Measurements from ENCODE around the gene NT5DC1.

Gene NT5DC1

GRCh38 chr6:116180375-116180774 is 79.7 kb downstream of the NT5DC1 start:
- H3K9ac ChIP-seq (ENCODE audit: low read length in 5 of 5) = no peak overlapping the region
- no peaks in the 10 kb centered on the region for H3K4me1 ChIP-seq (ENCODE audit: control insufficient read depth in 5 of 5, insufficient read depth in 5 of 5, low read length in 5 of 5)
- H3K27me3 ChIP-seq (ENCODE audit: control insufficient read depth in 5 of 5, insufficient read depth in 4 of 5, low read length in 5 of 5) = no peaks in the 10 kb centered on the region
- no peaks in the 10 kb centered on the region for H3K36me3 ChIP-seq (ENCODE audit: control insufficient read depth in 5 of 5, insufficient read depth in 5 of 5, low read length in 5 of 5)
- H3K4me3 ChIP-seq (ENCODE audit: low read depth in 1 of 5, low read length in 5 of 5) = no peak overlapping the region
- H3K27ac ChIP-seq (ENCODE audit: low read depth, low read length) = no peak overlapping the region
- H3K9me3 ChIP-seq (ENCODE audit: control insufficient read depth in 5 of 5, low read length in 5 of 5) = peaks cover 5 to 14% (median 13%) of the 10 kb centered on the region in 5 donors

DNA sequence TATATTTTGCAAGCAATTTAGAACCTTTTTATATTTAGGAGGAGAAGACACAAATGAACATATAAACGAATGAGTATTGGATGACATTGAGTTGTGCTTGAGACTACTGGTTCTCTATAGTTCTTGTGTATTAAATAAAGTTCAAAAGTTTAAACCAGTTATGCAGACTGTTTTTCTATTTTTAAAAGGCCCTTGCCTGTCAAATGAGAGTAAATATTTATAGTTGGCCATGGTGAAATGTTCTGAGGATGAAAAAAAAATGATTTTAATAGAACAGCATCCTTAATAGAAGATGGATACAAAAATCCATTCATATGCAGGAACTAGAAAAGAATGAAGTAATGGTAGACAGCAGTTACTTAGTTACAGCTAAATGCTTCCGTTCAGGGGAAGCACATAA is 88.8 kb downstream of the NT5DC1 start:
- Histone ChIP-seq H3K4me1 (ENCODE audit: control insufficient read depth in 5 of 5, insufficient read depth in 5 of 5, low read length in 5 of 5) (no peaks in the 10 kb centered on the region), H3K27me3 (ENCODE audit: control insufficient read depth in 5 of 5, insufficient read depth in 4 of 5, low read length in 5 of 5) (no peaks in the 10 kb centered on the region), H3K4me3 (ENCODE audit: low read depth in 1 of 5, low read length in 5 of 5) (no peak overlapping the region), H3K9ac (ENCODE audit: low read length in 5 of 5) (no peak overlapping the region), H3K36me3 (ENCODE audit: control insufficient read depth in 5 of 5, insufficient read depth in 5 of 5, low read length in 5 of 5) (peaks cover 0 to 4% (median 0%) of the 10 kb centered on the region in 5 donors), H3K9me3 (ENCODE audit: control insufficient read depth in 5 of 5, low read length in 5 of 5) (no peaks in the 10 kb centered on the region), H3K27ac (ENCODE audit: low read depth, low read length) (no peak overlapping the region)

GRCh38 chr6:116190550-116190949 is 89.9 kb downstream of the NT5DC1 start:
- Histone ChIP-seq H3K36me3 (ENCODE audit: control insufficient read depth in 5 of 5, insufficient read depth in 5 of 5, low read length in 5 of 5) (peaks cover 0 to 4% (median 0%) of the 10 kb centered on the region in 5 donors), H3K27ac (ENCODE audit: low read depth, low read length) (no peak overlapping the region), H3K4me3 (ENCODE audit: low read depth in 1 of 5, low read length in 5 of 5) (no peak overlapping the region), H3K27me3 (ENCODE audit: control insufficient read depth in 5 of 5, insufficient read depth in 4 of 5, low read length in 5 of 5) (no peaks in the 10 kb centered on the region), H3K9me3 (ENCODE audit: control insufficient read depth in 5 of 5, low read length in 5 of 5) (no peaks in the 10 kb centered on the region), H3K4me1 (ENCODE audit: control insufficient read depth in 5 of 5, insufficient read depth in 5 of 5, low read length in 5 of 5) (no peaks in the 10 kb centered on the region), H3K9ac (ENCODE audit: low read length in 5 of 5) (no peak overlapping the region)

DNA sequence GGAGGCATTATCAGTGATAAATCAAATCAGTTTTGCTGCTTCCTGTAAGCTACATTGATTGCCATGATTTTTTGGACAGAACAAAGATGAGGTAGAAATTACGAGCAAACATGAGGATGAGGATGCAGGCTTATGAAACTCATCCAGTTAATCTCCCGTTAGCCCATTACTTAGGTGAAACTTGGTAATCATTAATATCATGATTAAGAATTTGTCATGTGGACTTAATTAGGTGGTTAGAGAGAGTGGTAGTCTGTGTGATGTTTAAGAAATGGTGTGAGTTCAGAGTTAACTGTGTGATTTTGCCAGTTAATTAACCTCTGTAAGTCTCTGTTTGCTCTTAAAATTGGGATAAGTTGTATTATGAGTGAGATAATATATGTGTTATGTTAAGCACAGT is 91.2 kb downstream of the NT5DC1 start:
- Histone ChIP-seq H3K27me3 (ENCODE audit: control insufficient read depth in 5 of 5, insufficient read depth in 4 of 5, low read length in 5 of 5) (no peaks in the 10 kb centered on the region), H3K9me3 (ENCODE audit: control insufficient read depth in 5 of 5, low read length in 5 of 5) (no peaks in the 10 kb centered on the region), H3K27ac (ENCODE audit: low read depth, low read length) (no peak overlapping the region)

GRCh38 chr6:116192786-116193185 is 92.1 kb downstream of the NT5DC1 start:
- no peak overlapping the region for H3K9ac ChIP-seq (ENCODE audit: low read length in 5 of 5)
- H3K4me3 ChIP-seq (ENCODE audit: low read depth in 1 of 5, low read length in 5 of 5) = no peak overlapping the region
- no peaks in the 10 kb centered on the region for H3K4me1 ChIP-seq (ENCODE audit: control insufficient read depth in 5 of 5, insufficient read depth in 5 of 5, low read length in 5 of 5)
- H3K36me3 ChIP-seq (ENCODE audit: control insufficient read depth in 5 of 5, insufficient read depth in 5 of 5, low read length in 5 of 5) = peaks cover 0 to 4% (median 0%) of the 10 kb centered on the region in 5 donors
- no peaks in the 10 kb centered on the region for H3K27me3 ChIP-seq (ENCODE audit: control insufficient read depth in 5 of 5, insufficient read depth in 4 of 5, low read length in 5 of 5)
- H3K27ac ChIP-seq (ENCODE audit: low read depth, low read length) = no peak overlapping the region
- H3K9me3 ChIP-seq (ENCODE audit: control insufficient read depth in 5 of 5, low read length in 5 of 5) = no peaks in the 10 kb centered on the region

More for the DNA sequence above, 91.2 kb downstream of the NT5DC1 start:
- no peak overlapping the region for H3K9ac ChIP-seq (ENCODE audit: low read length in 5 of 5)
- peaks cover 0 to 4% (median 0%) of the 10 kb centered on the region in 5 donors for H3K36me3 ChIP-seq (ENCODE audit: control insufficient read depth in 5 of 5, insufficient read depth in 5 of 5, low read length in 5 of 5)
- H3K4me1 ChIP-seq (ENCODE audit: control insufficient read depth in 5 of 5, insufficient read depth in 5 of 5, low read length in 5 of 5) = no peaks in the 10 kb centered on the region
- no peak overlapping the region for H3K4me3 ChIP-seq (ENCODE audit: low read depth in 1 of 5, low read length in 5 of 5)

DNA sequence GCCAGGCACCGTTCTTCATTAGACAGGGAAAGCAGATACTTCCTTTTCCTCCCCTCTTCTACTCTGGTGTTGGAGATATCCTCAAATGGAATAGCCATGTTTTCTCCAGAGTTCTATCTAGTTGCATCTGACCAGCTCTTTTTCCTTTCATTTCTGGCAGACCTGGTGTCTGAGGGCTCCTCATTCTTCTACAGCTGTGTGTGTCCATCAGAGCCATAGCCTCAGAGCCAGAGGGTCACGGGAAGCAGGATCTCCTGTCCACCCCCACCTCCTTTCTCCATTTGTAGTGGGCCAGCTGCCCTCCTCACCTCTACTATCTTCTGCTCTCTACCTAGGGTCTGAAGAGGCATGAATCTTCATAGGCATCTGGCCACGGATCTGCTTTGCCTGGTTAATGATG is 96.2 kb downstream of the NT5DC1 start:
- H3K9me3 ChIP-seq (ENCODE audit: control insufficient read depth in 5 of 5, low read length in 5 of 5) = no peaks in the 10 kb centered on the region
- no peak overlapping the region for H3K9ac ChIP-seq (ENCODE audit: low read length in 5 of 5)
- no peaks in the 10 kb centered on the region for H3K4me1 ChIP-seq (ENCODE audit: control insufficient read depth in 5 of 5, insufficient read depth in 5 of 5, low read length in 5 of 5)
- no peaks in the 10 kb centered on the region for H3K27me3 ChIP-seq (ENCODE audit: control insufficient read depth in 5 of 5, insufficient read depth in 4 of 5, low read length in 5 of 5)
- peaks cover 0 to 6% (median 0%) of the 10 kb centered on the region in 5 donors for H3K36me3 ChIP-seq (ENCODE audit: control insufficient read depth in 5 of 5, insufficient read depth in 5 of 5, low read length in 5 of 5)
- no peak overlapping the region for H3K4me3 ChIP-seq (ENCODE audit: low read depth in 1 of 5, low read length in 5 of 5)
- no peak overlapping the region for H3K27ac ChIP-seq (ENCODE audit: low read depth, low read length)

- Histone ChIP-seq H3K27ac (ENCODE audit: low read depth, low read length) (no peak overlapping the region), H3K9me3 (ENCODE audit: control insufficient read depth in 5 of 5, low read length in 5 of 5) (no peaks in the 10 kb centered on the region), H3K4me3 (ENCODE audit: low read depth in 1 of 5, low read length in 5 of 5) (no peak overlapping the region), H3K9ac (ENCODE audit: low read length in 5 of 5) (no peak overlapping the region), H3K27me3 (ENCODE audit: control insufficient read depth in 5 of 5, insufficient read depth in 4 of 5, low read length in 5 of 5) (no peaks in the 10 kb centered on the region), H3K4me1 (ENCODE audit: control insufficient read depth in 5 of 5, insufficient read depth in 5 of 5, low read length in 5 of 5) (no peaks in the 10 kb centered on the region), H3K36me3 (ENCODE audit: control insufficient read depth in 5 of 5, insufficient read depth in 5 of 5, low read length in 5 of 5) (peaks cover 0 to 6% (median 0%) of the 10 kb centered on the region in 5 donors)
These were observed 100.1 kb downstream of the NT5DC1 start for GRCh38 chr6:116200619-116201249.

DNA sequence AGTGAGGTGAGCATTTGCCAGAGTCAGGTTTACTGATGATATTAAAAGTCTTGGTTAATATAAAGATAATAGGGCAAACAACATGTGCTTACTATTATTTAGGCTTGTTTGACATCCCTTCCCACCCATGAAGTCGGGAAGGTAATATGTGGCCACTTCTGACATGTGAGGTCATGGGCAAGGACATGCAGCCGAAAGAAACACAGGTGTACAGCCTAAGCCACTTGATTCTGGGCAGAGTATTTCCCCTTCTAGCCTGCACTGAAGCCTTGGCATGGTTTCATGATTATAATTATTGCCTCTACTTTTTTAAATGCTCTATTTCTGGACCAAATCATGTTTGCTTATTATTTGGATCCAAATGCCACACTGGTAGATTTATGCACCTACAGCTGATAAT is 100.9 kb downstream of the NT5DC1 start:
- H3K9me3 ChIP-seq (ENCODE audit: control insufficient read depth in 5 of 5, low read length in 5 of 5) = no peaks in the 10 kb centered on the region
- no peak overlapping the region for H3K4me3 ChIP-seq (ENCODE audit: low read depth in 1 of 5, low read length in 5 of 5)
- no peak overlapping the region for H3K27ac ChIP-seq (ENCODE audit: low read depth, low read length)
- H3K36me3 ChIP-seq (ENCODE audit: control insufficient read depth in 5 of 5, insufficient read depth in 5 of 5, low read length in 5 of 5) = peaks cover 0 to 9% (median 0%) of the 10 kb centered on the region in 5 donors
- no peaks in the 10 kb centered on the region for H3K4me1 ChIP-seq (ENCODE audit: control insufficient read depth in 5 of 5, insufficient read depth in 5 of 5, low read length in 5 of 5)
- no peak overlapping the region for H3K9ac ChIP-seq (ENCODE audit: low read length in 5 of 5)
- no peaks in the 10 kb centered on the region for H3K27me3 ChIP-seq (ENCODE audit: control insufficient read depth in 5 of 5, insufficient read depth in 4 of 5, low read length in 5 of 5)

- no peaks in the 10 kb centered on the region for H3K9me3 ChIP-seq (ENCODE audit: control insufficient read depth in 5 of 5, low read length in 5 of 5)
- no peak overlapping the region for H3K4me3 ChIP-seq (ENCODE audit: low read depth in 1 of 5, low read length in 5 of 5)
- H3K36me3 ChIP-seq (ENCODE audit: control insufficient read depth in 5 of 5, insufficient read depth in 5 of 5, low read length in 5 of 5) = peaks cover 0 to 4% (median 0%) of the 10 kb centered on the region in 5 donors
- no peaks in the 10 kb centered on the region for H3K27me3 ChIP-seq (ENCODE audit: control insufficient read depth in 5 of 5, insufficient read depth in 4 of 5, low read length in 5 of 5)
- no peak overlapping the region for H3K27ac ChIP-seq (ENCODE audit: low read depth, low read length)
- H3K9ac ChIP-seq (ENCODE audit: low read length in 5 of 5) = no peak overlapping the region
- no peaks in the 10 kb centered on the region for H3K4me1 ChIP-seq (ENCODE audit: control insufficient read depth in 5 of 5, insufficient read depth in 5 of 5, low read length in 5 of 5)
These were observed 104.6 kb downstream of the NT5DC1 start for GRCh38 chr6:116205281-116205680.

DNA sequence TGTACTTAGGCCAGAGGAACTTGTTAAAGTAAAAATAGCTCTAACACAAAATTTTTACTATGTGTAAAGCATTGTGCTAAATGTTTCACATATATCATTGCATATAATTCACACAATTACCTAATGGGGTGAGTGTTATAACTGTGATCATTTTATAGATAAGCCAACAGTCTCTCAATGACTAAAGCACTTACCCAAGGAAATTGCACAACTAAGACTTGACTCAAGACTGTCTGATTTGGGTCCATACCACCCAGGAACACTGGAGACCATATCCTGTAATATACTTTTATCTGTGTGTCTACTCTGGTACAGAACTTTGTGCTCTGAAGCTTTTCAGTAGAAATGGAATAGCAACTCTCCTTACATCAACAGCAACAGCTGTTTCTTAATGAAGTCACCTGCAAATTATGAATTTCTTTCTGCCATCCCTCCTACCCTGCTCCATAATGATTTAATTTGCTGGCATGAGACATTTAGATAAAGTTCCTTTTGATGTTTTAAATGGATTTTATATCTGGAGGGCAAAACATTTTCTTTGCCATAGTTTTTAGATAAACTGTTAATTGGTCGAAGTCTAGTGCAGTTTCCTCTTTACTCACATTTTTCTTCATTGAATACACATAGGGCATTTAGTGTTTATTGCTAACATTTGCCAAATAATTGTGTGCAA is 105.7 kb downstream of the NT5DC1 start:
- H3K27ac ChIP-seq (ENCODE audit: low read depth, low read length) = no peak overlapping the region
- peaks cover 0 to 4% (median 0%) of the 10 kb centered on the region in 5 donors for H3K36me3 ChIP-seq (ENCODE audit: control insufficient read depth in 5 of 5, insufficient read depth in 5 of 5, low read length in 5 of 5)
- no peaks in the 10 kb centered on the region for H3K27me3 ChIP-seq (ENCODE audit: control insufficient read depth in 5 of 5, insufficient read depth in 4 of 5, low read length in 5 of 5)
- no peaks in the 10 kb centered on the region for H3K4me1 ChIP-seq (ENCODE audit: control insufficient read depth in 5 of 5, insufficient read depth in 5 of 5, low read length in 5 of 5)
- no peaks in the 10 kb centered on the region for H3K9me3 ChIP-seq (ENCODE audit: control insufficient read depth in 5 of 5, low read length in 5 of 5)
- no peak overlapping the region for H3K9ac ChIP-seq (ENCODE audit: low read length in 5 of 5)
- no peak overlapping the region for H3K4me3 ChIP-seq (ENCODE audit: low read depth in 1 of 5, low read length in 5 of 5)
